Measurements from ENCODE around the gene INTS1.
"Not testable (repeated sequence)": the region's sequence is repeated elsewhere in the genome, so short reads cannot be mapped to it uniquely, and the experiment has no call there.

Gene INTS1

DNA sequence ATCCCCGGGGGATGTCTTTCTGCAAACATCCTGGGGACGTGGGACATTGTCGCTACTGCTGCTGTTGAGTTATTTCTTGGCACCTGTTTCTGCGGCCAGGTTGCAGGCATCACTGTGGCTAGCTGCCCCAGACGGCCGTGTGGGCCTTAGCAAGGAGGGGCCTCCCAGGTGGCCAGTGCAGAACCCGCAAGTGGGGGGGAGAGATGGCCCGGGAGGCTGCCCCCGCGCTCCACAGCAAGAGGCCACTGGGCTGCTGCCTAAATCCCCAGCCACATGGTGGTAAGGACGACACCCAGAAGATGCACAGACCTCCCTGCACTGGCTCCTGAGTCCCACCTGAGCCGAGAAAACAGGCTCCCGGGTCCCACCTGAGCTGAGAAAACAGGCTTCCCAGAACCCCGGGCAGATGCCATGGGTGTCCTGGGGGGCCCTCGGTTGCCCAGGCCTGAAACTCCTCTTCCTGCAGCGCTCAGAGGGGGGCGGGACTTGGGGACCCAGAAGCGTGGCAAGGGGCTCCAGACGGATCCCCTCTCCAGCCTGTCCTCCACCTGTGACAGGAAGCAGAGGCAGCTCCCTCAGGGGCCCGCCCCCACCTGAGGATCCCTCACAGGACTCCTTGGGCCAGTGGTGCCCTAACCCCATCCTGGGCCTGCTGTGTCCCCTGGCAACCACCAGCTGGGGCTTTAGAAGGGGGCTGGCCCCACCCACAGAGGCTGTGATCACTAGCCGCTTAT, 25.4 kb upstream of the INTS1 start:
- no peak for DNase-seq

DNA sequence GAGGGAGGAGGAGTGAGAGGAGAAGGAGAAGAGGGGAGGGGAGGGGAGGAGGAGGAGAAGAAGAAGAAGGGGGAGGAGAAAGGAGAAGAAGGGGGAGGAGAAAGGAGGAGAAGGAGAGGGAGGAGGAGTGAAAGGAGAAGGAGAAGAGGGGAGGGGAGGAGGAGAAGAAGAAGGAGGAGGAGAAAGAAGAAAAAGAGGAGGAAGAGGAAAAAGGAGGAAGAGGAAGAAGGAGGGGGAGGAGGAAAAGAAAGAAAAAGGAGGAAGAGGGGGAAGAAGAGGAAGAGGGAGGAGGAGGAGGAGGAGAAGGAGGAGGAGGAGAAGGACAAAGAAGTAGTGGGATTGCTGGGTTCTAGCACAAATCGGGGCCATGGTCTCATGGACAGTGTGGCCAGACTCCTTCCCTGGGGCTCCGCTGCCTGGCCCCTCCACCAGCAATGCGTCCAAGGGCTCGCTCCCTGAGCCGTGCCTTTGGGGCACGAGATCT, 22.1 kb upstream of the INTS1 start:
- no peak for DNase-seq

GRCh38 chr7:1525409-1525808, 21.2 kb upstream of the INTS1 start:
- DNase-seq: no peak

DNA sequence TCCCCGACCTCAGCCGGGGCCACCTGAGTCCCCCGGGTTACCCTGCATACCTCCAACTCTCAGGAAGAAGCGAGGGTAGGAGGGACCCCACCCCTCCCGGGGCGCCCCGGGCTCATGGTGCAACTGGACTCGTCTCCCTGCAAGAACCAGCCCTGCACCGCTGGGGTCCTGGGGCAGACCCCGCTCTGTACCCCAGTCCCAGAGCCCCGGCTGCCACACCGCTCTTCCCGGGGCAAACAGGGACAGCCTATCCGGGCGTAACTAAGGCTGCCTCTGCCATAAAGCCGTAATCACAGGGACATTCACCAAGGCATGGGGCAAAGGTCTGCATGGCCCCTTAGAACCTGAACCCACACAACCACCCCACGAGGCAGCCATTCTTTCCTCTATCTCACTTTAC, 19.7 kb upstream of the INTS1 start:
- DNase-seq: no peak

- DNase-seq: no peak
Measured at GRCh38 chr7:1523208-1523607, 19.0 kb upstream of the INTS1 start.

DNA sequence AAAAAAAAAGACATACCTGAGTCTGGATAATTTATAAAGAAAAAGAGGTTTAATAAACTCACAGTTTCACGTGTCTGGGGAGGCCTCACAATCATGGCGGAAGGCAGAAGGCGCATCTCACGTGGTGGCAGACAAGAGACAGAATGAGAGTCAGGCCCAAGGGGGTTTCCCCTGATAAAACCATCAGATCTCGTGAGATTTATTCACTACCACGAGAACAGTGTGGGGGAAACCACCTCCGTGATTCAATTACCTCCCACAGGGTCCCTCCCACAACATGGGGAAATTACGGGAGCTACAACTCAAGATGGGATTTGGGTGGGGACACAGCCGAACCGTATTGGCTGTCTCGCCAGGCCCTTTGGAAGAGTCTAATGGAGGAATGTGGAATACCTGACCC, 17.3 kb upstream of the INTS1 start:
- no peak for DNase-seq

DNA sequence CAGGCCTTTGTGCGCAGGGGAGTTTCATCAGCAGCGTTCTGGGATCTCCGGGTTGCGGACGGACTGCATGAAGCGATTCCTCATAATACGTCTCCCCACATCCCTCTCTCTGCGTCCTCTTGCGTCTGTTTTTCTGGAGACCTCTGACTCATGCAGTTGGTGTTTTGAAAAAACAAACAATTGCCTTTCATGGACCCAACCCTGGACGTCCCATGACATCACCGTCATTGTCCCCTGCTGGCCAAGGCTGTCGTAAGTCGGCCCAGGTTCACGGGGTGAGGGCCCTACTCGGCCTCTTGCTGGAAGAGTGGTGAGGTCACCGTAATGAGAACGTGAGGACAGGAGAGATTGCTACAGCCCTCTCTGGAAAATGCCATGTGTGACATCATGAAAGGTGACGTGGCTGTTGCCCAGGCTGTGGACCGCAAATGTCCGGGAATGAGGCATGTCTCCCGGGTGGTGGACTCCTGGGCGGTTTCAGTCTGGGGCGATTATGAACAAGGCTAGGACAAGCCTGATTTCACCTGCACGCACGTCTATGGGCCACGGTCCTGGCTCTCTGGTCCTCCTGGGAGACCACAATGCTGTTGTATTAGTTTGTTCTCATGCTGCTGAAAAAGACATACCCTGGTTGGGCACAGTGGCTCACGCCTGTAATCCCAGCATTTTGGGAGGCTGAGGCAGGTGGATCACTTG, 16.5 kb upstream of the INTS1 start:
- no peak for DNase-seq

DNA sequence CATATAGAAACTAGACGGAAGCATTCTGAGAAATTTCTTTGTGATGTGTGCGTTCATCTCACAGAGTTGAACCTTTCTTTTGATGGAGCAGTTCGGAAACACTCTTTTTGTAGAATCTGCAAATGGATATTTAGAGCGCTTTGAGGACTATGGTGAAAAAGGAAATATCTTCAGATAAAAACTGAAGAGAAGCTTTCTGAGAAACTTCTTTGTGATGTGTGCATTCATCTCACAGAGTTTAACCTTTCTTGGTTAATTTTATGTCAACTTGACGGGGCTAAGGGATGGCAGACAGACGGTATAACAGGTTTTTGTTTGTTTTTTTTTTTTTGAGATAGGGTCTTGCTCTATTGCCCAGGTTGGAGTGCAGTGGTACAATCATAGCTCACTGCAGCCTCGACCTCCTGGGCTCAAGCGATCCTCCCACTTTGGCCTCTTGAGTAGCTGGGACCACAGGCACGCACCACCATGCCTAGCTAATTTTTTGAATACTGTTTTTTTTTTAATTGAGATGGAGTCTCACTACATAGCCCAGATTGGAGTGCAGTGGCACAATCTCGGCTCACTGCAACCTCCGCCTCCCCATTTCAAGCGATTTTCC, 15.2 kb upstream of the INTS1 start:
- not testable (repeated sequence) for DNase-seq

DNA sequence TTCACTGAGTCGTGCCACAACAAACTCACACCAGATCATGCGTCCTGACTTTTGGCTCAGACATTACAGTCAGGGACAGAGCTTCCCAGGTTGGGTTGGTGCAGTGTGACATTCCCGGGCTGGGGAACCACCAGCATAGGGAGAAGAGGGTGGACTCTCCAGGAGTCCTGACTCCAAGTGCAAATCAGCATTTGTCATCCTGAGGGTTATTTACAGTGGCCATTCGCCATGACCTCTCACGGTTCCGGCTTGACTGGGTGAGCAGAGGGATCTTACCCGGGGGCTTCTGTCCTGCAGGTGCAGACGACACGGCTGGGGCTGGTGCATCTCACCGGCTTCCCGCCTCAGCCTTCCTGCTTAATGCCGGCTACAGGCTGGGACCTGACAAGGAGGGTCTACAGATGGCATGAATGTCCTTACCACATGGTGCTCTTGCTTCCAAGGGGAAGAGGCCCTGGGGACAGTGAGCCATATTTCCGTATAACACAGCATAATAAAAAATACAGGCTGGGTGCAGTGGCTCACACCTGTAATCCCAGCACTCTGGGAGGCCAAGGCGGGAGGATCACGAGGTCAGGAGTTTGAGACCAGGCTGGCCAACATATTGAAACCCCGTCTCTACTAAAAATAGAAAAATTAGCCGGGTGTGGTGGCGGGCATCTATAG, 12.5 kb upstream of the INTS1 start:
- DNase-seq: no peak

DNA sequence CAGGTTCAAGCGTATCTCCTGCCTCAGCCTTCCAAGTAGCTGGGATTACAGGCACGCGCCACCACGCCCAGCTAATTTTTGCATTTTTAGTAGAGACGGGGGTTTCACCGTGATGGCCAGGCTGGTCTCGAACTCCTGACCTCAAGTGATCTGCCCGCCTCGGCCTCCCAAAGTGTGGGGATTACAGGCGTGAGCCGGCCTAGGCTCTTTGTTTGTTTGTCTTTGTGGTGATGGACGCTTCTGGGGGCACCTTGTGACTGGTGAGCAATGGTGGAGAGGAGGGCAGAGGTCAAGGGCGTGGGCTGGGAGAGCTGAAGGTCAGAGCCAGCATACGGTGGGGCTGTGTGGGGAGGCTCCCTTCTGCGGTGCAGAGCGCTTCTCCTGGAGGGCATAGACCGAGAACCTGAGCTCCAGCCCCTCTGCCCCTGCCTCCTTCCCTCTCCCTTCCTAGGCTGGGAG, 11.3 kb upstream of the INTS1 start:
- not testable (repeated sequence) for DNase-seq

DNA sequence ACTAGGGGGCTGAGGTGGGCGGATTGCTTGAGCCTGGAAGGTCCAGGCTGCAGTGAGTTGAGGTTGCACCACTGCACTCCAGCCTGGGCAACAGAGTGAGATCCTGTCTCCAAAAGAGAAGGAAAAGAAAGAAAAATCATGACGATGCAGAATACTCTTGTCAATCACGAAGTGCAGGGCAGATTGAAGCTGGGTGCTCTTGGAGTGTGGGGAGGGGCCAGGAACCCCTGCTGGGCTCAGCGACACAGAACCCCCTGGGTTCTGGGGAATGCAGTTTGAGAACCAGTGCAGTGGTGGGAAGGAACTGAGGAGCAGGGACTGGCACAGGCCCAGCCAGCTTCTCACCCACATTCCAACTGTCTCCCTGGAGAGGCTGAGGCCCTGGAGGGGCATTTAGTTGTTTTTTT, 10.8 kb upstream of the INTS1 start:
- DNase-seq: no peak

GRCh38 chr7:1514407-1514806, 10.2 kb upstream of the INTS1 start:
- DNase-seq: no peak

GRCh38 chr7:1513657-1514095, 9.5 kb upstream of the INTS1 start:
- DNase-seq: no peak

GRCh38 chr7:1512781-1513656, 8.8 kb upstream of the INTS1 start:
- DNase-seq: no peak

DNA sequence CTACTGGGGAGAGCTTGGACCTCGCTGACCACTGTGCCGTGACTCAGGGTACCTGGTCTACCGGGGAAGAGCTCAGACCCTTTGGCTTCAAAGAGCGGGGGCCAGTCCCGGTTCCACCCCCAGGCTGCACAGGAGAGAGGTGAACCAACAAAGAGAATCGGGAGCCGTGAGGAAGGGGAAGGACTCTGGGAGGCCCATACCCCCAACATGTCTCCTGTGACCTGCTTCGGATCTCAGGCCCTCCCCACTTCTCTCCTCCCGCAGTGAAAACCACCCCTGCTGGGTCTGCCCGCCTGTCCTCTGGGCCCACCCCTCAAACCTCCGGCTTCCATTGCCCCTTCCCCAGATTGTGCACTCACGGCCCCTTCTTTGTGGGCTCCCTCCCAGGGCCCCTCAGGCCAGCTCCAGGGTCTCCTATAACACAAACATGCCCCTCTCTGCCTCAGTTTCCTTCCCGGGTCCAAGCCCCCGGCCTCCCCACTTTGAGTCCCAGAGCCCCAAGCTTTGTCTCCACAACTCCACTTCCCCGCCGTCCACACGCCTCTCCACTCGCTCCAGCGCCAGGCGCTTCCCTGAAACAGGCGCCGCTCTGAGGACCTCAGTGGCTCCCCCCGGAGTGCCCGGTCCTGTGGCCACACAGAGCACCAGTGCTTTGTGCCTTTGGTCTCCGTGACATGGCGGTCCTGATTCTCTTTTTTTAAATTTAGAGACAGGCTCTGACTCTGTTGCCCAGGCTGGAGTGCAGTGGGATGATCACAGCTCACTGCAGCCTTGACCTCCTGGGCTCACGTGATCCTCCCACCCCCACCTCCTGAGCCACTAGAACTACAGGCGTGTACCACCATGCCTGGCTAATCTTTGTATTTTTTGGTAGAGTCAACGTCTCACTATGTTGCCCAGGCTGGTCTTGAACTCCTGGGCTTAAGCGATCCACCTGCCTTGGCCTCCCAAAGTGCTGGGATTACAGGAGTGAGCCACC, 7.5 kb upstream of the INTS1 start:
- DNase-seq: no peak

- DNase-seq: no peak
Measured at GRCh38 chr7:1510780-1511154, 6.6 kb upstream of the INTS1 start.

GRCh38 chr7:1509226-1509625, 5.0 kb upstream of the INTS1 start:
- DNase-seq: no peak

DNA sequence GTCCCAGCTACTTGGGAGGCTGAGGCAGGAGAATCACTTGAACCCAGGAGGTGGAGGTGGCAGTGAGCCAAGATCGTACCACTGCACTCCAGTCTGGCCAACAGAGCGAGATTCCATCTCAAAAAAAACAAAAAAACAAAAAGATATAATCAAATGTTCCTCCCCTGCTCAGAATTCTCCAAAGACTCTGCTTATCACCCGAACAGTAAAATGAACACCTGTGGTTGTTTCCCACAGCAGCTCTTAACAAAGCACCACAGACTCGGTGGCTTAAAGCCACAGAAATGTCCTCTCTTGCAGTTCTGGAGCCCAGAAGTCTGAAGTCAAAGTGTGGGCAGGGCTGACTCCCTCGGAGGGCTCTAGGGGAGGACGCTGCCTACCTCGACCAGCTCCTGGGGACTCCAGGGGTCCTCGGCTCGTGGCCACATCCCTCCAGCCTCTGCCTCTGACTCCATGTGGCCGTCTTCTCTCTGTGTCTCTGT, 4.1 kb upstream of the INTS1 start:
- no peak for DNase-seq

GRCh38 chr7:1505731-1506550, 1.8 kb upstream of the INTS1 start:
- peak in 1 of 2 experiments; percentile 31 for DNase-seq

GRCh38 chr7:1503390-1503789, 799 bp downstream of the INTS1 start:
- no peak for DNase-seq
